GM12874 (cell line): Measurements from ENCODE around the gene DCUN1D3.

Source experiments
- CTCF ChIP-seq: IDR thresholded peaks from 2 replicates; pipeline ENCODE4 v1.5.1; 2011; ENCODE audit warnings: low read depth, mild to moderate bottlenecking, control low read depth, low read length, moderate library complexity; ENCODE audit not compliant: insufficient read depth

Gene DCUN1D3

GRCh38 chr16:20807862-20808261 lies 92.3 kb downstream of the DCUN1D3 start:
- TF ChIP-seq CTCF, result no peak

- TF ChIP-seq CTCF, result peak; percentile 51
Measured at GRCh38 chr16:20806168-20807050, 93.7 kb downstream of the DCUN1D3 start, which contains the start of the genes ERI2 and REXO5. ERI2 (minus strand) TSS chr16:20806472; CDS start chr16:20806430, 42 bp downstream. REXO5 (plus strand) TSS chr16:20806527; CDS start chr16:20806954, 427 bp downstream.
